Lower lobe of right lung (tissue), 2 donors: ENCODE results near the gene RHEX. TPM values are rescaled to one million over a fixed set of nuclear protein-coding genes. Genes with fewer than 3 reads are reported as not detected.

Experiments
- ATAC-seq, 2 donors: fragments of 200-7000 bp; cut with Tn5 transposase; one replicate each; pipeline ENCODE4 v1.9.1; 2020 to 2022; ENCODE audit warnings: mild to moderate bottlenecking in 2 of 2, moderate library complexity in 2 of 2
- DNase-seq: peaks from one replicate; pipeline ENCODE4 v3.0.0-alpha.2; 2020
- H3K27ac ChIP-seq: fragments of 200-600 bp; one replicate; pipeline ENCODE4 v1.8.0; 2022
- H3K27me3 ChIP-seq: fragments of 200-600 bp; one replicate; pipeline ENCODE4 v1.8.0; 2022; ENCODE audit warnings: low read depth
- H3K36me3 ChIP-seq: fragments of 200-600 bp; one replicate; pipeline ENCODE4 v1.8.0; 2022; ENCODE audit warnings: mild to moderate bottlenecking
- H3K4me1 ChIP-seq: fragments of 200-600 bp; one replicate; pipeline ENCODE4 v1.8.0; 2022
- H3K4me3 ChIP-seq: fragments of 200-600 bp; one replicate; pipeline ENCODE4 v1.8.0; 2022; ENCODE audit warnings: mild to moderate bottlenecking
- H3K9me3 ChIP-seq: fragments of 200-600 bp; one replicate; pipeline ENCODE4 v1.8.0; 2022
- CTCF ChIP-seq: fragments of 200-600 bp; IDR thresholded peaks from one replicate; pipeline ENCODE4 v1.8.0; 2022; ENCODE audit warnings: antibody characterized with exemption, mild to moderate bottlenecking
- intact Hi-C: fragments of 100-400 bp; cut with DNase I; formaldehyde crosslinking; loops from one replicate; pipeline ENCODE4 v1.11.0; 2022
- total RNA-seq: library from RNA; stranded (reverse); fragmentation: NEBNext Ultra II Directional; extraction: Animal tissue kit (Norgen Biotek cat#: 25700); gene quantifications from one replicate; pipeline ENCODE4 v1.2.1, GENCODE V29; 2021
- donor health status: DM: no; HTN: yes; CAD: no; lungs with severe emphysema.

Gene RHEX
- total RNA-seq, 1 donor from 2014 or later: 13.5 TPM

GRCh38 chr1:206103979-206104378 lies 51.0 kb downstream of the RHEX start:
- no peak for TF ChIP-seq CTCF

GRCh38 chr1:206105464-206105995 lies 52.6 kb downstream of the RHEX start:
- H3K4me1 ChIP-seq: peaks cover 15% of the 10 kb centered on the region

More at GRCh38 chr1:206103979-206104378, 51.0 kb downstream of the RHEX start:
- Histone ChIP-seq H3K9me3 (no peaks in the 10 kb centered on the region), H3K27ac (no peak overlapping the region), H3K36me3 (no peaks in the 10 kb centered on the region), H3K27me3 (no peaks in the 10 kb centered on the region), H3K4me1 (peaks cover 15% of the 10 kb centered on the region), H3K4me3 (no peak overlapping the region)
- ATAC-seq (no peak), DNase-seq (no peak)
- intact Hi-C loops: no loop called here

GRCh38 chr1:206106328-206107167 lies 53.6 kb downstream of the RHEX start:
- peak; percentile 89 for TF ChIP-seq CTCF
- DNase-seq (peak; percentile 85), ATAC-seq (peak; percentile 88 to 92)
- Histone ChIP-seq H3K36me3 (no peaks in the 10 kb centered on the region), H3K27ac (no peak overlapping the region), H3K9me3 (no peaks in the 10 kb centered on the region), H3K4me3 (no peak overlapping the region), H3K4me1 (peaks cover 14% of the 10 kb centered on the region), H3K27me3 (no peaks in the 10 kb centered on the region)
- intact Hi-C loops: no loop called here

More at GRCh38 chr1:206105464-206105995, 52.6 kb downstream of the RHEX start:
- Histone ChIP-seq H3K9me3 (no peaks in the 10 kb centered on the region), H3K27me3 (no peaks in the 10 kb centered on the region), H3K27ac (no peak overlapping the region), H3K36me3 (no peaks in the 10 kb centered on the region), H3K4me3 (no peak overlapping the region)
- DNase-seq (no peak), ATAC-seq (no peak)
- intact Hi-C loops: no loop called here
- no peak for TF ChIP-seq CTCF

GRCh38 chr1:206107168-206107544 lies 54.2 kb downstream of the RHEX start:
- Histone ChIP-seq H3K36me3 (no peaks in the 10 kb centered on the region), H3K4me3 (no peak overlapping the region), H3K27ac (no peak overlapping the region), H3K4me1 (peaks cover 8% of the 10 kb centered on the region), H3K27me3 (no peaks in the 10 kb centered on the region), H3K9me3 (no peaks in the 10 kb centered on the region)
- DNase-seq: no peak
- no peak for TF ChIP-seq CTCF
- intact Hi-C loops: no loop called here
- ATAC-seq: no peak

GRCh38 chr1:206108635-206109034 lies 55.7 kb downstream of the RHEX start:
- Histone ChIP-seq H3K4me1 (no peaks in the 10 kb centered on the region), H3K27me3 (no peaks in the 10 kb centered on the region), H3K36me3 (no peaks in the 10 kb centered on the region), H3K4me3 (no peak overlapping the region), H3K27ac (no peak overlapping the region), H3K9me3 (no peaks in the 10 kb centered on the region)
- ATAC-seq (no peak), DNase-seq (no peak)
- no peak for TF ChIP-seq CTCF
- intact Hi-C loops: no loop called here
